ENCODE data around the gene C1orf21. TPM values are rescaled to one million over a fixed set of nuclear protein-coding genes. Genes with fewer than 3 reads are reported as not detected.

C1orf21 gene
- polyA plus RNA-seq, 3 donors: 0.23 to 1.1 (median 0.28) TPM

DNA sequence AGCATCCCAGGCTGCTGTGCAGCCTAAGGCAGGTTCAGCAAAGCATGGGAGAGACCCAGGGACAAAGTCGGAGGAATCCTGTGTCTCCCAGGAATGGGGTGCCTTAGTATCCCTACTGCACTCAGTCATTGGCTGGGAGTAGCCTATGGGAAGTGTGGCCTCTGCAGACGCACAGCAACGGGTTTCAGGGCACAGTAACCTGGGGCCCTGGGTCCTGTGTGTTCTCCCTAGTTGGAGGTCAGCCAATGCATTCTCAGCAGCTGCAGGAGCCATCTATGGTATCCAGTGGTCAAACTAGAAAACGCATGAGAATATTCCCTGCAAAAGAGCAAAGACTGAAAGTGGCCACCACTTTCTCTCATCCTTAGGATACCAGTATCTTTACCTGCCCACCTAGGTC, 13.7 kb upstream of the C1orf21 start:
- H3K4me3 ChIP-seq (replicated peaks in 1 of 3; ENCODE audit: low read depth in 2 of 3, low read length in 3 of 3): no peak overlapping the region
- Mint-ChIP-seq H3K9me3 (no peaks in the 10 kb centered on the region), H3K36me3 (no peaks in the 10 kb centered on the region), H3K27me3 (ENCODE audit: low read depth in 3 of 3) (peaks cover 0 to 2% (median 0%) of the 10 kb centered on the region in 3 donors), H3K4me1 (peaks cover 7% of the 10 kb centered on the region), H3K27ac (no peak overlapping the region), H3K4me3 (no peak overlapping the region)
- no peak for DNase-seq
- H3K79me2 ChIP-seq (ENCODE audit: insufficient read depth, low read length): no peaks in the 10 kb centered on the region
- intact Hi-C loops (cut with micrococcal nuclease): no loop called here
- H3K36me3 ChIP-seq (replicated peaks in 1 of 2; ENCODE audit: control insufficient read depth in 1 of 2, insufficient read depth in 2 of 2, low read length in 2 of 2): no peaks in the 10 kb centered on the region
- H2AFZ ChIP-seq (ENCODE audit: insufficient read depth, low read depth, low read length, poor library complexity, severe bottlenecking): no peak overlapping the region
- 100% methylated on average over 4 of the region's 4 CpGs for WGBS (ENCODE audit: insufficient coverage)
- H3K27ac ChIP-seq (ENCODE audit: low read depth in 1 of 2, low read length in 2 of 2): no peak overlapping the region
- H3K27me3 ChIP-seq (ENCODE audit: control insufficient read depth in 2 of 2, insufficient read depth in 2 of 2, low read length in 2 of 2): no peaks in the 10 kb centered on the region
- H3K9ac ChIP-seq (ENCODE audit: insufficient read depth, low read length, poor library complexity, severe bottlenecking): no peak overlapping the region
- no peaks in the 10 kb centered on the region for H4K20me1 ChIP-seq (ENCODE audit: insufficient read depth, low read length)
- H3K4me1 ChIP-seq (ENCODE audit: control insufficient read depth in 1 of 2, insufficient read depth in 2 of 2, low read length in 2 of 2): no peaks in the 10 kb centered on the region
- H3K9me3 ChIP-seq (replicated peaks in 1 of 2; ENCODE audit: control insufficient read depth in 1 of 2, insufficient read depth in 1 of 2, low read length in 2 of 2): no peaks in the 10 kb centered on the region
- H3K4me2 ChIP-seq (replicated peaks; ENCODE audit: extremely low read depth, low read length, poor library complexity, severe bottlenecking): no peak overlapping the region
- no peak for TF ChIP-seq CTCF (IDR thresholded peaks at IDR 0.05)

GRCh38 chr1:184376369-184376768, 10.5 kb upstream of the C1orf21 start:
- Mint-ChIP-seq H3K4me3 (no peak overlapping the region), H3K9me3 (no peaks in the 10 kb centered on the region), H3K27me3 (ENCODE audit: low read depth in 3 of 3) (peaks cover 1 to 5% (median 2%) of the 10 kb centered on the region in 3 donors), H3K4me1 (peaks cover 9% of the 10 kb centered on the region), H3K27ac (no peak overlapping the region), H3K36me3 (no peaks in the 10 kb centered on the region)
- no peak overlapping the region for H2AFZ ChIP-seq (ENCODE audit: insufficient read depth, low read depth, low read length, poor library complexity, severe bottlenecking)
- H3K4me2 ChIP-seq (replicated peaks; ENCODE audit: extremely low read depth, low read length, poor library complexity, severe bottlenecking): no peak overlapping the region
- 86% methylated on average over 3 of the region's 5 CpGs for WGBS (ENCODE audit: insufficient coverage)
- H3K27me3 ChIP-seq (ENCODE audit: control insufficient read depth in 2 of 2, insufficient read depth in 2 of 2, low read length in 2 of 2): peaks cover 0 to 2% of the 10 kb centered on the region in 2 donors
- no peaks in the 10 kb centered on the region for H3K9me3 ChIP-seq (replicated peaks in 1 of 2; ENCODE audit: control insufficient read depth in 1 of 2, insufficient read depth in 1 of 2, low read length in 2 of 2)
- H4K20me1 ChIP-seq (ENCODE audit: insufficient read depth, low read length): no peaks in the 10 kb centered on the region
- no peak for TF ChIP-seq CTCF (IDR thresholded peaks at IDR 0.05)
- H3K4me1 ChIP-seq (ENCODE audit: control insufficient read depth in 1 of 2, insufficient read depth in 2 of 2, low read length in 2 of 2): peaks cover 5 to 7% of the 10 kb centered on the region in 2 donors
- no peak overlapping the region for H3K4me3 ChIP-seq (replicated peaks in 1 of 3; ENCODE audit: low read depth in 2 of 3, low read length in 3 of 3)
- no peaks in the 10 kb centered on the region for H3K79me2 ChIP-seq (ENCODE audit: insufficient read depth, low read length)
- intact Hi-C loops (cut with micrococcal nuclease): no loop called here
- no peaks in the 10 kb centered on the region for H3K36me3 ChIP-seq (replicated peaks in 1 of 2; ENCODE audit: control insufficient read depth in 1 of 2, insufficient read depth in 2 of 2, low read length in 2 of 2)
- H3K9ac ChIP-seq (ENCODE audit: insufficient read depth, low read length, poor library complexity, severe bottlenecking): no peak overlapping the region
- H3K27ac ChIP-seq (ENCODE audit: low read depth in 1 of 2, low read length in 2 of 2): no peak overlapping the region
- DNase-seq: no peak
